Thyroid gland (tissue), 4 donors: ENCODE data around the gene TMEM132C. TPM values are rescaled to one million over a fixed set of nuclear protein-coding genes. Genes with fewer than 3 reads are reported as not detected.

Experiments used
- DNase-seq, 2 donors: peaks; one replicate each; pipeline ENCODE4 v3.0.0-alpha.2; 2019
- H3K27ac ChIP-seq, 3 donors: fragments of 200-600 bp; sonication (generic); 1 replicate in 2 of 3; 2 replicates in 1 of 3; pipeline ENCODE4 v1.5.1; 2016 to 2019; ENCODE audit warnings: mild to moderate bottlenecking in 1 of 3, moderate library complexity in 1 of 3
- H3K27me3 ChIP-seq: fragments of 200-600 bp; sonication (generic); one replicate; pipeline ENCODE4 v1.5.1; 2019
- H3K36me3 ChIP-seq, 2 donors: fragments of 200-600 bp; sonication (generic); one replicate each; pipeline ENCODE4 v1.5.1; 2016 to 2019
- H3K4me1 ChIP-seq, 2 donors: fragments of 200-600 bp; sonication (generic); one replicate each; pipeline ENCODE4 v1.5.1; 2017 to 2019
- H3K4me3 ChIP-seq, 3 donors: fragments of 200-600 bp; sonication (generic); replicated peaks in 1 of 3; 1 replicate in 2 of 3; 2 replicates in 1 of 3; pipeline ENCODE4 v1.5.1; 2016; ENCODE audit warnings: mild to moderate bottlenecking in 1 of 3
- H3K9me3 ChIP-seq: fragments of 200-600 bp; sonication (generic); one replicate; pipeline ENCODE4 v1.5.1; 2017
- CTCF ChIP-seq, 6 experiments: fragments of 200-600 bp in 3 of 6; fragments of 450-650 bp in 3 of 6; sonication (generic) in 3 of 6; IDR thresholded peaks; one replicate each; pipeline ENCODE4 v1.5.1; 2016 to 2019; ENCODE audit warnings: antibody characterized with exemption in 6 of 6, mild to moderate bottlenecking in 2 of 6, inconsistent platforms in 1 of 6, moderate library complexity in 1 of 6
- POLR2A ChIP-seq, 2 donors: fragments of 450-650 bp; IDR thresholded peaks; one replicate each; pipeline ENCODE4 v1.6.1; 2017; ENCODE audit warnings: antibody characterized with exemption in 2 of 2, mild to moderate bottlenecking in 2 of 2, moderate library complexity in 1 of 2
- WGBS, 2 donors: methylation state at CpG; one replicate each; pipeline ENCODE4 v1.1.5; 2017; 5-methylcytosine and 5-hydroxymethylcytosine counted together
- intact Hi-C: fragments of 100-400 bp; cut with DNase I; formaldehyde crosslinking; loops from one replicate; pipeline ENCODE4 v1.15.1; 2023
- total RNA-seq, 4 donors: library from RNA; depleted of rRNA; stranded (reverse); fragments of >200 nt; gene quantifications; one replicate each; pipeline ENCODE4 v1.2.3, GENCODE V29; 2016

TMEM132C gene
- total RNA-seq, 4 donors from 2014 or later: 0.27 to 2.5 (median 1.0) TPM

DNA sequence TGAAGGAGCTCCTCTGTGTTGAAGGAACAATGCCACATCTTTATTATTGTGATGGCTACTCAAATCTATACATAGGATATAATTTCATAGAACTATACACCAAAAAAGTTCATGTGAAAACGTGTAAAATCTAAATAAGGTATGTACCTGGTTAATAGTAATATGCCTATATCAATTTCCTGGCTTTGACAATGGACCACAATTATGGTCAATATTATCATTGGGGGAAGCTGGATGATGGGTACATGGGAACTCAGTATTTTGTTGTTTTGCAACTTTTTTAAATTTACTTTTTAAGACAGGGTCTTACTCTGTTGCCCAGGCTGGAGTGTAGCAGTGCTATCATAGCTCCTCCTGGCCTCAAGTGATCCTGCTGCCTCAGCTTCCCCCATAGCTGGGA, 270.7 kb downstream of the TMEM132C start:
- no peaks in the 10 kb centered on the region for H3K36me3 ChIP-seq
- no peak overlapping the region for H3K27ac ChIP-seq
- WGBS, 2 donors: 62 to 76% methylated on average over 1 of the region's 1 CpG
- no peak for DNase-seq
- no peaks in the 10 kb centered on the region for H3K9me3 ChIP-seq
- H3K27me3 ChIP-seq: no peaks in the 10 kb centered on the region
- intact Hi-C loops: no loop called here
- H3K4me1 ChIP-seq: no peaks in the 10 kb centered on the region
- TF ChIP-seq POLR2A (IDR thresholded peaks at IDR 0.05): no peak
- no peak for TF ChIP-seq CTCF (IDR thresholded peaks at IDR 0.05)
- no peak overlapping the region for H3K4me3 ChIP-seq

GRCh38 chr12:128542844-128543243, 275.9 kb downstream of the TMEM132C start:
- intact Hi-C loops: no loop called here
- no peak overlapping the region for H3K4me3 ChIP-seq
- H3K9me3 ChIP-seq: no peaks in the 10 kb centered on the region
- TF ChIP-seq POLR2A (IDR thresholded peaks at IDR 0.05): no peak
- no peak for TF ChIP-seq CTCF (IDR thresholded peaks at IDR 0.05)
- H3K27me3 ChIP-seq: no peaks in the 10 kb centered on the region
- WGBS, 2 donors: 53 to 55% methylated on average over 7 of the region's 7 CpGs
- no peaks in the 10 kb centered on the region for H3K4me1 ChIP-seq
- DNase-seq: no peak
- H3K27ac ChIP-seq: no peak overlapping the region
- no peaks in the 10 kb centered on the region for H3K36me3 ChIP-seq

DNA sequence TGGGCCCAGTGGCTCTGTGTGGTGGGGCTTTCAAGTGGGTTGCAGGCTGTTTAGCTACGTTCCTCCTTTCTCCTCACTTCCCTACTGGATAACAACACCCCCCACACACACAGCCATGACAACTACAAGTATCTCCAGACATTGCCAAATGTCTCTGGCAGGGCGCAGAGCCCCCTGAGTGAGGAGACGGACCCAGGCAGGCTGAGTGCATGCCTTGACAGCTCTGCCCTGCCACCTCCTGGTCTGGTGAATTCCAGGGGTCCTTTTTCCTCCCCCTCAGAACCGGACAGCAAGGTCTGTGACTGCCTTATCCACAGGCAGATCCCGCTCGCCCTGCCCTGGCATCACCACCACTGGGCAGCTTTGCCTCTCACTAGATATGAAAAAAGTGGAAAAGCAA, 276.5 kb downstream of the TMEM132C start:
- intact Hi-C loops: no loop called here
- no peaks in the 10 kb centered on the region for H3K9me3 ChIP-seq
- no peak overlapping the region for H3K4me3 ChIP-seq
- 51 to 63% methylated on average over 6 of the region's 6 CpGs for WGBS, 2 donors
- DNase-seq: no peak
- no peaks in the 10 kb centered on the region for H3K27me3 ChIP-seq
- H3K4me1 ChIP-seq: no peaks in the 10 kb centered on the region
- no peak overlapping the region for H3K27ac ChIP-seq
- no peaks in the 10 kb centered on the region for H3K36me3 ChIP-seq
- TF ChIP-seq POLR2A (IDR thresholded peaks at IDR 0.05): no peak
- TF ChIP-seq CTCF (IDR thresholded peaks at IDR 0.05): no peak

GRCh38 chr12:128543971-128544370, 277.0 kb downstream of the TMEM132C start:
- DNase-seq: no peak
- Histone ChIP-seq H3K27me3 (no peaks in the 10 kb centered on the region), H3K9me3 (no peaks in the 10 kb centered on the region), H3K36me3 (no peaks in the 10 kb centered on the region), H3K27ac (no peak overlapping the region), H3K4me1 (no peaks in the 10 kb centered on the region), H3K4me3 (no peak overlapping the region)
- intact Hi-C loops: no loop called here
- 89 to 93% methylated on average over 18 to 24 of the region's 25 CpGs for whole genome bisulfite sequencing, 2 donors
- no peak for TF ChIP-seq POLR2A (IDR thresholded peaks at IDR 0.05)
- TF ChIP-seq CTCF (IDR thresholded peaks at IDR 0.05): no peak

DNA sequence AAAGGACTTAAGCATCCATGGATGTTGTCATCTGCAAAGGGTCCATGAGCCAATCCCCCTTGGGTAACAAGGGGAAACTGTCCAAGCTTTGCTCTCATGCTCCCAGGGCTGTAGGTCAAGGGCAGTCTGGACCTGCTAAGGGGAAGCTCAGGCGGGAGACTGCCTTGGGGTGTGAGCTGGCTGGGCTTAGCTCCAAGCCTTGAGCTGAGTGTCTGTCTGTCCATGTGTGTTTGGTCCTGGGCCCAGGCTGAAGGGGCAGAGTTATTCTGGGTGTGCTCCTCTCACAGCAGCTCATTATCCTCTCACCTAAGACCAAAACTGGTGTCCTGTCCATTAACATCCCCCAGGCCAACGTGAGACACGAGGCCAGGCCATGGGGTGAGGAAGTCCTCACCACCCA, 282.0 kb downstream of the TMEM132C start:
- intact Hi-C loops: no loop called here
- Histone ChIP-seq H3K4me1 (no peaks in the 10 kb centered on the region), H3K27ac (no peak overlapping the region), H3K9me3 (no peaks in the 10 kb centered on the region), H3K36me3 (no peaks in the 10 kb centered on the region), H3K4me3 (no peak overlapping the region), H3K27me3 (no peaks in the 10 kb centered on the region)
- TF ChIP-seq CTCF (IDR thresholded peaks at IDR 0.05): no peak
- no peak for TF ChIP-seq POLR2A (IDR thresholded peaks at IDR 0.05)
- 82 to 86% methylated on average over 3 of the region's 3 CpGs for WGBS, 2 donors
- no peak for DNase-seq
